HFFc6 (cell line): ENCODE data around the gene RBM14. TPM values are rescaled to one million over a fixed set of nuclear protein-coding genes. Genes with fewer than 3 reads are reported as not detected.
"Not testable (repeated sequence)": the region's sequence is repeated elsewhere in the genome, so short reads cannot be mapped to it uniquely, and the experiment has no call there.

Source experiments
- DNase-seq: peaks from one replicate; pipeline ENCODE4 v3.0.0-alpha.2; 2018
- H3K27ac Mint-ChIP-seq: 2 replicates; pipeline ENCODE4 v1.8.0; 2020; ENCODE audit warnings: mild to moderate bottlenecking, mixed read lengths
- H3K27me3 Mint-ChIP-seq: 2 replicates; pipeline ENCODE4 v1.8.0; 2021; ENCODE audit warnings: mild to moderate bottlenecking, moderate library complexity, mixed read lengths; ENCODE audit not compliant: insufficient read depth
- H3K36me3 Mint-ChIP-seq: 2 replicates; pipeline ENCODE4 v1.8.0; 2021; ENCODE audit warnings: low read depth, mixed read lengths
- H3K4me1 Mint-ChIP-seq: 2 replicates; pipeline ENCODE4 v1.8.0; 2020; ENCODE audit warnings: low read depth, mixed read lengths
- H3K4me3 Mint-ChIP-seq: 2 replicates; pipeline ENCODE4 v1.8.0; 2020; ENCODE audit warnings: mild to moderate bottlenecking, moderate library complexity, mixed read lengths
- H3K9me3 Mint-ChIP-seq: 2 replicates; pipeline ENCODE4 v1.8.0; 2020; ENCODE audit warnings: mild to moderate bottlenecking, mixed read lengths
- total RNA-seq, 6 experiments: library from RNA; stranded (reverse); fragmentation: NEBNext Ultra II Directional; extraction: Animal tissue kit (Norgen Biotek cat#: 25700); gene quantifications; 2 replicates in 1 of 6; 3 replicates in 5 of 6; pipeline ENCODE4 v1.2.3, GENCODE V29; 2021
- TF ChIP-seq, protein P1 (sequence below): fragments of 200-600 bp; sonication (generic); IDR thresholded peaks from 2 replicates; pipeline ENCODE4 v1.5.0; 2021; ENCODE audit warnings: antibody characterized with exemption, mild to moderate bottlenecking

The RBM14 gene
- total RNA-seq, 6 experiments from 2014 or later = 54.1 to 71.5 (median 64.9) TPM

DNA sequence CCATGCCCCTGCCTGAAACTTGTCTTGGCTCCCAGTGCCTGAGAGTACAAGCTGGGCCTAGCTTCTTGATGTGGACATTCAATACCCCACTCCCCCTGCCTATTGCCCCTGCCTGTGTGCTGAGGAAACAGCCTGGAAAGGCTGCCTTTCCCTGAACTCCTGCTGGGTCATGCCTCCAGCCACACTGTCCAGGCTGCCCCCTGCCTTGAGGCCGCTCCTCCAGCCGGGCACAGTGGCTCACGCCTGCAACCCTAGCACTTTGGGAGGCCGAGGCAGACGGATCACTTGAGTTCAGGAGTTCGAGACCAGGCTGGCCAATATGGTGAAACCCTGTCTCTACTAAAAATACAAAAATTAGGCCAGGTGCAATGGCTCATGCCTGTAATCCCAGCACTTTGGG is 13.4 kb upstream of the RBM14 start:
- peaks cover 19% of the 10 kb centered on the region for H3K4me1 Mint-ChIP-seq
- TF ChIP-seq, protein P1, sequence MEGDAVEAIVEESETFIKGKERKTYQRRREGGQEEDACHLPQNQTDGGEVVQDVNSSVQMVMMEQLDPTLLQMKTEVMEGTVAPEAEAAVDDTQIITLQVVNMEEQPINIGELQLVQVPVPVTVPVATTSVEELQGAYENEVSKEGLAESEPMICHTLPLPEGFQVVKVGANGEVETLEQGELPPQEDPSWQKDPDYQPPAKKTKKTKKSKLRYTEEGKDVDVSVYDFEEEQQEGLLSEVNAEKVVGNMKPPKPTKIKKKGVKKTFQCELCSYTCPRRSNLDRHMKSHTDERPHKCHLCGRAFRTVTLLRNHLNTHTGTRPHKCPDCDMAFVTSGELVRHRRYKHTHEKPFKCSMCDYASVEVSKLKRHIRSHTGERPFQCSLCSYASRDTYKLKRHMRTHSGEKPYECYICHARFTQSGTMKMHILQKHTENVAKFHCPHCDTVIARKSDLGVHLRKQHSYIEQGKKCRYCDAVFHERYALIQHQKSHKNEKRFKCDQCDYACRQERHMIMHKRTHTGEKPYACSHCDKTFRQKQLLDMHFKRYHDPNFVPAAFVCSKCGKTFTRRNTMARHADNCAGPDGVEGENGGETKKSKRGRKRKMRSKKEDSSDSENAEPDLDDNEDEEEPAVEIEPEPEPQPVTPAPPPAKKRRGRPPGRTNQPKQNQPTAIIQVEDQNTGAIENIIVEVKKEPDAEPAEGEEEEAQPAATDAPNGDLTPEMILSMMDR = no peak
- no peak overlapping the region for H3K27ac Mint-ChIP-seq
- H3K27me3 Mint-ChIP-seq = no peaks in the 10 kb centered on the region
- no peak overlapping the region for H3K4me3 Mint-ChIP-seq
- H3K36me3 Mint-ChIP-seq = 0 out of 2 replicates have a peak, but pooled peaks cover 4% of the 10 kb centered on the region
- no peaks in the 10 kb centered on the region for H3K9me3 Mint-ChIP-seq
- no peak for DNase-seq

DNA sequence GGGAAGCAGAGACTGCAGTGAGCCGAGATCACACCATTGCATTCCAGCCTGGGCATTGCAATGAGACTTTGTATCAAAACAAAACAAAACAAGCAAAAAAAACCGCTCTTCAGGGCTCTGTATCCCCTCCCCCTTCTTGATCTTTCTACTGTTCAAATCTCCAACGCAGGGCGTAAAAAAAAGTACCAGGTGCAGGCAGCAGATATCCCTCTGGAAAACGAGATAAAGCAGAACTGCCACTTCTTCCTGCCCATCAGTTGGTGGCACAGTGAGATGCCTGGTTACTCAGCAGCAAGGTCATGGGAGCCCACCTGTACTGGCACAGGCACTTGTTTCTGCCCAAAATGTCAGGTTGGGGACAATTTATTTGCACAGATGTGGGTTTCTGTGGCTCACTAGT is 12.3 kb upstream of the RBM14 start:
- Mint-ChIP-seq H3K4me1 (peaks cover 19% of the 10 kb centered on the region), H3K27me3 (no peaks in the 10 kb centered on the region), H3K27ac (no peak overlapping the region), H3K9me3 (no peaks in the 10 kb centered on the region), H3K36me3 (0 out of 2 replicates have a peak, but pooled peaks cover 4% of the 10 kb centered on the region), H3K4me3 (no peak overlapping the region)
- DNase-seq = no peak
- TF ChIP-seq, protein P1 = no peak

DNA sequence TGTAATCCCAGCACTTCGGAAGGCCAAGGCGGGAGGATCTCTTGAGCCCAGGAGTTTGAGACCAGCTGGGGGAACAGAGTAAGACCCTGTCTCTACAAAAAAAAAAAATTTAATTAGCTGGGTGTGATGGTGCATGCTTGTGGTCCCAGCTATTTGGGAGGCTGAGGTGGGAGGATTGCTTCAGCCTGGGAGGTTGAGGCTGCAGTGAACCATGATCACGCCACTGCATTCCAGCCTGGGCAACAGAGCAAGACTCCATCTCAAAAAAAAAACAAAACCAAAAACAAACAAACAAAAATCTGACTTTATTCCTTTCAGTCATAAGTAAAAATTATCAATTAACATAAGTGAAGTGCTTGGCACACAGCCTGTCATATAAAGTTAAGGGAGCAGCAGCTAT is 9.8 kb upstream of the RBM14 start:
- not testable (repeated sequence) for H3K27ac Mint-ChIP-seq

DNA sequence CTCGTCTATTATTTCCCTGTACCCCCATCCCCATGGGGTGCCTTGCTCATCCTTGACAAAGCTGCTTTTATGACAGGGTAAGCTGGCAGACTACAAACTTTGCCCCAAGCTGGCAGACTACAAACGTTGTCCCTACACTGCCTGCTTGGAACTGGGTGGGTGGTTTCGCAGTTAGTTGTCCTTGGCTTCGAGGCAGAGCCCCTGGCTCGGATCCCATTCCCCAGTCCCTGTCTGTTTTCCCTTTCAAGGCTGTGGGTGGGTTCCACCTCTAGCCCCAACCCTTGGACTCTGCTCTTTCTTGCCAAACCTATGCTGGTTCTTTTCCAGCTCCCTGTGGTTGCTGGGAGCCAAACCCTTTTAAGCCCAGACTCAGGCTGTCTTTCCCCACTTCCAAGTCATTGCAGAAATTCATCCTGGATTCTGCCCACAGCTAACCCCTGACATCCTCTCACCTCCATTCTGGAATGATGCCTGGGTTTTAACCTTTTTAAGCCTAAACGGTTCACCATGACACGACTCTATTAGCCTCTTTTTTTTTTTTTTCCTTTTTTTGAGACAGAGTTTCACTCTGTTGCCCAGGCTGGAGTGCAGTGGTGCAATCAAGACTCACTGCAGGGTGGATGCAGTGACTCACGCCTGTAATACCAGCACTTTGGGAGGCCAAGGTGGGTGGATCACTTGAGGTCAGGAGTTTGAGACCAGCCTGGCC is 9.2 kb upstream of the RBM14 start:
- DNase-seq = peak; percentile 15
- Mint-ChIP-seq H3K9me3 (no peaks in the 10 kb centered on the region), H3K36me3 (0 out of 2 replicates have a peak, but pooled peaks cover 2% of the 10 kb centered on the region), H3K27ac (peak overlapping the region; percentile 92), H3K4me1 (peaks cover 13% of the 10 kb centered on the region), H3K27me3 (no peaks in the 10 kb centered on the region), H3K4me3 (peak overlapping the region; percentile 49)
- TF ChIP-seq, protein P1 = no peak

More for the DNA sequence above, 9.8 kb upstream of the RBM14 start:
- H3K9me3 Mint-ChIP-seq, DNase-seq, H3K4me3 Mint-ChIP-seq, H3K36me3 Mint-ChIP-seq, H3K27me3 Mint-ChIP-seq: not testable (repeated sequence)
- peaks cover 19% of the 10 kb centered on the region for H3K4me1 Mint-ChIP-seq

DNA sequence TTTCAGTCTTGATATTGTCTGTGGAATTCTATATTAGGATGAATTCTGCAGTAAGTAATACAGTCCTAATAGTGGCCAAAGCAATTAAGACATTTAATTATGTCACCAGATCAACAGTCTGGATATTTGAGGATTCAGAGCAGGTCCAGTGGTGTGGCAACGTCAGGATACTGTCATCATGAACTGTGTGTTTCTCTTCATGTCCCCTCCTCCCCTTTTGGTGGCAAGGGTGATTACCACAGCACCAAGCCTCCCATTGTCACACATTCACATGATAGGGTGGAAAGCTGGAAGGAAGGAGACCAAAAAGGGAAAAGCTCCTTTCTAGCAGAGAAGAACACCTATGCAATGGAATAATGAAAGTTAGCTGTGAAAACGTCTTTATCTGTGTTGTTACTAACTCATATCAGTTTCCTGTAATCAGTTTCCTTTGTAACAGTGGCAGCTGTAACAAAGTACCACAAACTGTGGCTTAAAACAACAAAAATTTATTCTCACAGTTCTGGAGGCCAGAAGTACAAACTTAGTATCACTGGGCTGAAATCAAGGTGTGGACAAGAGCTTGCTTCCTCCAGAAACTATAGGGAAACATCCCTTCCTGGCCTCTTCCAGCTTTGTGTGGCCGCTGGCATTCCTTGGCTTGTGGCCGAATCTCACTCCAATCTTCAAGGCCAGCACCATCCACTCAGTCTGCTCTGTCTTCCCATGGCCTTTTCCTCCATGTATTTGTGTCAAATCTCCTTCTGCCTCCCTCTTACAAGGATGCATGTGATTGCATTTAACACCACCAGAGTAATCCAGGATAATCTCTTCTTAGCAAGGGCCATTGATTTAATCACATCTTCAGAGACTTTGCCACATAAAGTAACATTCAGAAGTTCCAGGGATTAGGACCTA is 6.5 kb upstream of the RBM14 start:
- Mint-ChIP-seq H3K9me3 (no peaks in the 10 kb centered on the region), H3K27me3 (no peaks in the 10 kb centered on the region), H3K36me3 (no peaks in the 10 kb centered on the region), H3K4me1 (peaks cover 12% of the 10 kb centered on the region), H3K4me3 (no peak overlapping the region), H3K27ac (no peak overlapping the region)
- no peak for DNase-seq
- TF ChIP-seq, protein P1 = no peak

DNA sequence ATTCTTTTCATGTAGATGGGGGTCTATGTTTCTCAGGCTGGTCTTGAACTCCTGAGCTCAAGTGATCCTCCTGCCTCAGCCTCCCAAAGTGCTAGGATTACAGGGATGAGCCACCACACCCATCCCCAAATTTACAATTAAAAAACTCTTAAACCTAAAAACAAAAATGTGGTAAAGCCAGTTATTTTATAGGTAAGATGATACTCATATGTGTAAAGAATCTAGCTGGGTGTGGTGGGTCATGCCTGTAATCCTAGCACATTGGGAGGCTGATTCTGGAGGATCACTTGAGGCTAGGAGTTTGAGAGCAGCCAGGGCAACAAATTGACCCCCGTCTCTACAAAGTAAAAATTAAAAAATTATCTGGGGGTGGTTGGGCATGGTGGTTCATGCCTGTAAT is 4.0 kb upstream of the RBM14 start:
- TF ChIP-seq, protein P1 = no peak
- H3K9me3 Mint-ChIP-seq = no peaks in the 10 kb centered on the region
- peaks cover 5% of the 10 kb centered on the region for H3K36me3 Mint-ChIP-seq
- peaks cover 10% of the 10 kb centered on the region; the same call in 1 of the 2 replicates for H3K27me3 Mint-ChIP-seq
- H3K4me3 Mint-ChIP-seq = no peak overlapping the region
- no peak for DNase-seq
- peaks cover 18% of the 10 kb centered on the region for H3K4me1 Mint-ChIP-seq
- H3K27ac Mint-ChIP-seq = no peak overlapping the region; the same call in 1 of the 2 replicates
